Stimulated activated CD8-positive, alpha-beta memory T cell treated with anti-CD3 and anti-CD28 coated beads, Interleukin-12 subunit alpha, Interleukin-12 subunit beta, amount 100 ng/mL, for 24 hours (primary cell): Measurements from ENCODE around the gene PDGFRB.

Experiments
- DNase-seq: peaks from one replicate; pipeline ENCODE4 v3.0.0-alpha.2; 2020; ENCODE audit errors: extremely low read depth

Gene PDGFRB

GRCh38 chr5:150181766-150182545 lies 26.3 kb upstream of the PDGFRB start:
- no peak for DNase-seq

- DNase-seq = no peak
These were observed 25.4 kb upstream of the PDGFRB start for GRCh38 chr5:150181027-150181426.

- DNase-seq = no peak
These were observed 24.8 kb upstream of the PDGFRB start for GRCh38 chr5:150180241-150181026.

- no peak for DNase-seq
These were observed 23.5 kb upstream of the PDGFRB start for GRCh38 chr5:150179019-150179620.

GRCh38 chr5:150178262-150178661 lies 22.6 kb upstream of the PDGFRB start:
- no peak for DNase-seq

- DNase-seq = no peak
These were observed 22.1 kb upstream of the PDGFRB start for GRCh38 chr5:150177721-150178120.

GRCh38 chr5:150176745-150177477 lies 21.3 kb upstream of the PDGFRB start:
- DNase-seq = no peak

- no peak for DNase-seq
These were observed 19.9 kb upstream of the PDGFRB start for GRCh38 chr5:150175536-150175935.

GRCh38 chr5:150175076-150175475 lies 19.4 kb upstream of the PDGFRB start:
- no peak for DNase-seq

GRCh38 chr5:150174285-150174684 lies 18.6 kb upstream of the PDGFRB start:
- DNase-seq = no peak

- DNase-seq = no peak
These were observed 17.5 kb upstream of the PDGFRB start for GRCh38 chr5:150173161-150173560.

GRCh38 chr5:150172556-150172955 lies 16.9 kb upstream of the PDGFRB start:
- DNase-seq = no peak

- DNase-seq = no peak
These were observed 16.5 kb upstream of the PDGFRB start for GRCh38 chr5:150172145-150172544.

GRCh38 chr5:150168864-150169263 lies 13.2 kb upstream of the PDGFRB start:
- DNase-seq = no peak

- DNase-seq = no peak
These were observed 12.3 kb upstream of the PDGFRB start for GRCh38 chr5:150167908-150168307.

GRCh38 chr5:150167512-150167850 lies 11.8 kb upstream of the PDGFRB start:
- DNase-seq = no peak

GRCh38 chr5:150166650-150167511 lies 11.2 kb upstream of the PDGFRB start, which contains the start of gene CDX1:
TSS of gene CDX1 (plus strand) at chr5:150166778. CDS start at chr5:150166877, 99 bp downstream.
- DNase-seq = no peak

- no peak for DNase-seq
These were observed 10.5 kb upstream of the PDGFRB start for GRCh38 chr5:150166037-150166649.

GRCh38 chr5:150164211-150164980 lies 8.8 kb upstream of the PDGFRB start:
- no peak for DNase-seq

GRCh38 chr5:150163547-150164059 lies 8.0 kb upstream of the PDGFRB start:
- DNase-seq = no peak
